HepG2 (cell line): ENCODE measurements around the gene RNF125. TPM values are rescaled to one million over a fixed set of nuclear protein-coding genes. Genes with fewer than 3 reads are reported as not detected.

ENCODE experiments used
- CHD2 ChIP-seq: IDR thresholded peaks from 2 replicates; pipeline ENCODE4 v1.6.1; 2011; ENCODE audit warnings: low read depth, low read length, improper control_type of control experiment
- HDAC1 ChIP-seq: sonication (generic); formaldehyde crosslinking; IDR thresholded peaks from 2 replicates; pipeline ENCODE4 v1.5.1; 2020; ENCODE audit warnings: mild to moderate bottlenecking, missing genetic modification reagents
- KMT2B ChIP-seq: IDR thresholded peaks from 2 replicates; pipeline ENCODE4 v1.6.1; 2016; ENCODE audit warnings: missing genetic modification reagents, missing compliant biosample characterization
- PHF20 ChIP-seq: sonication (generic); formaldehyde crosslinking; IDR thresholded peaks from 2 replicates; pipeline ENCODE4 v1.5.0; 2020; ENCODE audit warnings: mild to moderate bottlenecking, missing genetic modification reagents
- POLR2AphosphoS5 ChIP-seq: IDR thresholded peaks from 2 replicates; pipeline ENCODE4 v1.6.1; 2012; ENCODE audit warnings: low read depth, low read length
- REST ChIP-seq, 2 experiments: IDR thresholded peaks; 2 replicates each; pipeline ENCODE4 v1.6.1; 2011 to 2012; ENCODE audit warnings: low read length in 2 of 2, borderline replicate concordance in 1 of 2, low read depth in 1 of 2, mild to moderate bottlenecking in 1 of 2, moderate library complexity in 1 of 2
- SIN3A ChIP-seq: IDR thresholded peaks from 2 replicates; pipeline ENCODE4 v1.6.1; 2011; ENCODE audit warnings: low read depth, mild to moderate bottlenecking, control low read depth, low read length, borderline replicate concordance
- SKIL ChIP-seq: sonication (generic); formaldehyde crosslinking; IDR thresholded peaks from 2 replicates; pipeline ENCODE4 v1.8.0; 2022; ENCODE audit warnings: missing genetic modification reagents, mild to moderate bottlenecking, moderate library complexity, borderline replicate concordance
- TCF7L2 ChIP-seq: IDR thresholded peaks from 2 replicates; pipeline ENCODE4 v1.6.1; 2011; ENCODE audit warnings: mild to moderate bottlenecking, low read depth, low read length, moderate library complexity
- ZFP91 ChIP-seq: sonication (generic); formaldehyde crosslinking; IDR thresholded peaks from 2 replicates; pipeline ENCODE4 v1.9.0; 2022; ENCODE audit warnings: missing genetic modification reagents, mild to moderate bottlenecking, borderline replicate concordance
- ZFX ChIP-seq: sonication (generic); formaldehyde crosslinking; IDR thresholded peaks from 2 replicates; pipeline ENCODE4 v1.4.0; 2020; ENCODE audit warnings: mild to moderate bottlenecking, low read depth, missing genetic modification reagents, moderate library complexity
- ZNF281 ChIP-seq: sonication (generic); formaldehyde crosslinking; IDR thresholded peaks from 2 replicates; pipeline ENCODE4 v1.4.0; 2020; ENCODE audit warnings: missing genetic modification reagents, borderline replicate concordance
- ZNF446 ChIP-seq: sonication (generic); formaldehyde crosslinking; IDR thresholded peaks from 2 replicates; pipeline ENCODE4 v1.5.0; 2020; ENCODE audit warnings: mild to moderate bottlenecking, missing genetic modification reagents
- ZNF704 ChIP-seq: sonication (generic); formaldehyde crosslinking; IDR thresholded peaks from 2 replicates; pipeline ENCODE4 v1.8.1; 2023; ENCODE audit warnings: mild to moderate bottlenecking, inconsistent platforms, moderate library complexity, missing genetic modification reagents, borderline replicate concordance
- ZNF740 ChIP-seq: sonication (generic); formaldehyde crosslinking; IDR thresholded peaks from 2 replicates; pipeline ENCODE4 v1.4.0; 2020; ENCODE audit warnings: missing genetic modification reagents
- polyA plus RNA-seq, 8 experiments: library from polyadenylated mRNA; depleted of rRNA in 3 of 8; stranded (reverse) in 7 of 8; unstranded in 1 of 8; fragments of >200 nt; fragmentation: Illumina TruSeq in 4 of 8; extraction: Trizol in 4 of 8; gene quantifications; 2 replicates each; pipeline versions ENCODE4 v1.2.1 to v1.2.3, GENCODE V29; 2011 to 2016; ENCODE audit warnings: low read depth in 4 of 8, missing spikeins in 1 of 8, mixed read lengths in 1 of 8; ENCODE audit not compliant: insufficient read depth in 1 of 8
- total RNA-seq, 5 experiments: library from RNA; depleted of rRNA; stranded (reverse); fragments of >200 nt; fragmentation: Illumina TruSeq; extraction: Trizol; gene quantifications; 2 replicates each; pipeline ENCODE4 v1.2.3, GENCODE V29; 2016; ENCODE audit warnings: low read depth in 1 of 5

RNF125 gene
- total and polyA plus RNA-seq, 2 of the 13 experiments (the other 11 are each of a cell fraction or from before 2014, with no cell fraction given), result 0.58 to 1.8 TPM

GRCh38 chr18:32092422-32093101 lies 73.9 kb downstream of the RNF125 start (continued):
- TF ChIP-seq ZFP91 (CRISPR knock-in tag) (peak; percentile 16; the same call in 1 of the 2 replicates), ZFX (CRISPR knock-in tag) (peak; percentile 90), KMT2B (CRISPR knock-in tag) (no peak), ZNF446 (CRISPR knock-in tag) (peak; percentile 33; the same call in 1 of the 2 replicates), REST (IDR thresholded peaks at IDR 0.05; ENCODE audit: borderline replicate concordance in 1 of 2, low read depth in 1 of 2, low read length in 2 of 2) (0 out of 4 replicates have a peak, but pooled peaks of 1 of the 2 experiments have one; percentile 17), SKIL (no peak; the same call in 1 of the 2 replicates), ZNF281 (peak; percentile 94), CHD2 (no peak), ZNF740 (CRISPR knock-in tag) (no peak), HDAC1 (CRISPR knock-in tag) (peak; percentile 83), PHF20 (CRISPR knock-in tag) (no peak), TCF7L2 (no peak), POLR2AphosphoS5 (peak; percentile 68; the same call in 1 of the 2 replicates), SIN3A (peak; percentile 48; the same call in 1 of the 2 replicates), ZNF704 (CRISPR knock-in tag) (no peak; the same call in 1 of the 2 replicates)
